Glomerular endothelial cell (primary cell): Measurements from ENCODE around the gene AGR3. TPM values are rescaled to one million over a fixed set of nuclear protein-coding genes. Genes with fewer than 3 reads are reported as not detected.
"Not testable (repeated sequence)": the region's sequence is repeated elsewhere in the genome, so short reads cannot be mapped to it uniquely, and the experiment has no call there.

Experiments used
- DNase-seq: peaks from one replicate; pipeline ENCODE4 v3.0.0-alpha.2; 2011; ENCODE audit warnings: low read depth, low spot score; ENCODE audit errors: extremely low read depth
- total RNA-seq: library from RNA; depleted of rRNA; stranded (reverse); fragments of >200 nt; gene quantifications from 2 replicates; pipeline ENCODE4 v1.2.3, GENCODE V29; 2015

Gene AGR3
- total RNA-seq, 1 donor from 2014 or later, result not detected

DNA sequence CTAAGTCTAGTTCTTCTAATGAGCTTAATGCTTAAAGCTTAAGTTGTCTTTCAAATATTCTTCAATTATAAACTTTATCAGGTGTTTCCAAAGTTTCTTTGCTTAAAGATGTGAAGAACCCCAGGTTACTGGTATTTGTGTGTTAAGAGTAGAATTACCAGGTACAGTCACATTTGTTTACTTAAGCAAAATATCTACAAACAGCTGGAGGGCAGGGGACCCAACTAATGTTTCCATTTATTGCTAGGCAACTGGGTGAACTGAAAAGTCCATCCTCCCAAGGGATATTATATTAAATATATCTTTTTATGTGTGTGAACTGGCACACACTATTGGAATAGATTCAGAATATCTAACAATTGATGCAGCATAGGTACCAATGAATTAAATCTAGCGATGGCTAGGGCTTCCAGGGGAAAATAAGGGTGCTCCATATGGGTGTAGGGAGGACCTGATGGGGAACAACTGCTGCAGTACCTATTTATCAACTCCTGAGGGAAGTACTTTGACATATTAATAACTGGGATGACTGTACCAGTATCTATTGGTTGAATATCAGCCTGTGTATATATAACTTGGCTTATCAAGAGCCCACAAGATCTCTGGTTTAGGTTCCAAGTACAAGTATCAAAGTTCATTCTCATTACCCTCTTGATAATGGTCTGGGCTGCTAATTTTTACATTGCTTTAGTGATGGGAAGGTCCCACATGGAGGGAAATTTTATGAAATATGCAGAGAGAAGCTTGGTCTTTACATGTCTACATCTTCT is 10.3 kb upstream of the AGR3 start:
- no peak for DNase-seq

DNA sequence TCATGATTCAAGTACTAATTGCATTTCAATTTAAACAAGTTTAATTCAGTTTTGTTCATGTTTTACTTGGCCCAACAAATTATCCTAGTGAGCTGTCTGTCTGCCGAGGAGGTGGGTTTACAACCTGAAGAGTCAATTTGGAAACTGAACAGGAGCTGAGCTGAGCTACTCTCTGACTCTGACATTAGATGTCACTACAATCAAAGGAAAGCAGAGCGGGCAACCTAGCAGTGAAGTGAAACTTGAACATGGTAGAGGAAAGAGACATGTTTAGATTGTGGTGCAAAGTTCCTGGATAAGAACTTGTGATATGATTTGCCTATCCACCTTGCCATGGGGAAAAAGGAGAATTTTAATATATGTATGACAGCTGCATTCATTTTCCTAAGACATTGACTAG is 9.6 kb upstream of the AGR3 start:
- peak; percentile 14 for DNase-seq

DNA sequence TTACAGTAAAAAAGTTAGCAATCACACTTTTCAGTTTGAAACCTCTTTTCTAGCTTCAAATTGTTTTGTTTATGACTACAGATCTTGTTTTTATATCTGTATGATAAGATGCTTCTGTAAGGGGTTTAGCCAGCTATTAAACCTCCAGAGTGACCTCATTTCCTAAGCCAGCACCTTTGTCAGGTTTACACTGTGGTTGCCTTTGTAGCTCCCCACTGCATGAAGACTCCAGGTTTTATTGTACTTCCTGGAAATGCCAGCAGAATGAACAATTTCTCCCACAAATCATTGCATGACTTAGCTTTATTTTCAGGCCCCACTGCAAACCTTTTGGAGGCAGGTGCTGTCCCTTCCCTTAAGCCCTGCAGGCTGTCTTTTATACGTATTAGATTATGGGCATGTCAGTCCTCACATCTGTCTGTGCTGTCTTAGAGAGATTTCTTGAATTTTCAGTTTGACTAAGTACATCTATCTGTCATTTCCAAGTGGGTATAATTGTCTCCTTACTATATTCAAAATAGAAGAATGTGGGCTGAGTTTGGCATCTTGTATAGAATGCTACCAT is 8.2 kb upstream of the AGR3 start:
- no peak for DNase-seq

DNA sequence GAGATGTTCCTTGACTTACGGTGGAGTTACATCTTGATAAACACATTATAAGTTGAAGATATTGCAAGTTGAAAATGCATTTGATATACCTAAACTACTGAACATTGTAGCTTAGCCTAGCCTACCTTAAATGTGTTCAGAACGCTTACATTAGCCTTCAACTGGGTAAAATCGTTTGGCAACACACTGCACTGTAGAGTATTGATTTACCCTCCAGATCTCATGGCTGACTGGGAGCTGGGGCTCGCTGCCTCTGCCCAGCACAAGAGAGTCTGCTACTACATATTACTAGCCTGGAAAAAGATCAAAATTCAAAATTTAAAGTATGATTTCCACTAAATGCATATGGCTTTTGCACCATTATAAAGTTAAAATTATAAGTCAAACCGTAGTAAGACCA is 7.5 kb upstream of the AGR3 start:
- DNase-seq, result no peak

DNA sequence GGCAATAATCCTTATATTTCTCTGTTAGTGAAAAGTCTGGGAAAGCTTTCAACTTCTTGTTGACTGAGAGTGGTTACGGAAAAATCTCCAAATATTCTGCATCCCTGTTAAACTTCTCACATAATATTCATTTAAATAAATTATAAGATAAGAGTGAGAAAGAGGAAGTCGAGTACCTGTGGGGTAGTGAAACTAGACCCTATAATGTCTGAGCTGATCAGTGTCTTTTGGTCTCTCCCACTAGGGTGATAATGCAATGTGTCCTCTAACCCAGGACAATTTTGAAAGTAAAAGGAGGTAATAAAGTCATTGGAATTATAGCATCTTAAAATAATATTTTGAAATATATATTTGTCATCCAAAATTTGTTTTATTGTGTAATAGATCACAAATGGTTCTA is 2.1 kb upstream of the AGR3 start:
- DNase-seq, result no peak

DNA sequence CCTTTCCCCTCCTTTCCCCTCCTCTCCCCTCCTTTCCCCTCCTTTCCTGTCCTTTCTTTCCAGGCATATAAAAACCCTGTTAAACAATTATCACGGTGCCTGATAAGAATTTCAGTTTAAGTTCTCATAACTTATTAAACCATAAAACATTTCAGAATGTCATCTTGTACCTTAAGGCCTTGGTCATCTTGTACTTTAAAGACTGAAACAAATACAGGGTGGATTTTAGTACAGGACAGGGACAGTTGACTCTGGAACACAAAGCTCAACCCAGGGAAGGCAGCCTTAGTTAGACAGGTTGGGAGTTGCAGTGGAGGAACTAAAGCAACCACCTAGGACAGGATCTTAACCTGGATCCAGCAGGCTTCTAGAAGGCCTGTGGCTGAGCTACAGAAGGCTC is 1.2 kb downstream of the AGR3 start:
- no peak for DNase-seq

DNA sequence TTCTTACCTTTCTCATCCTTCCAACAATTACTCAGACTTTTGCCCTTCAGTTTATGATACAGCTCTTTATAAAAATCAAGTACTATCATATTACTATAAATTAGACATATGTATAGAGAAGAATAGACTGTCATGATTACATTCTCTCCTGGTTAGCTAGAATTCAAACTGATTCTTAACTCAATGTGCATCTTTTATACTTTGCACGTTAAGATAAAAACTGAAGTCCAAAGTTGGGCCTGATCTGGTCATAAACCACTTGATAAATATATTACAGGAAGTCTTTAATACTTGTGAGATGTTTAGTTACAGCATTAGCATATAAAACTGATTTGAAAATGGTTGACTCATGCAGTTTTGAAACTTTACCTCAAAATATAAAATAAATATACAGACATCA is 2.6 kb downstream of the AGR3 start:
- DNase-seq, result no peak

DNA sequence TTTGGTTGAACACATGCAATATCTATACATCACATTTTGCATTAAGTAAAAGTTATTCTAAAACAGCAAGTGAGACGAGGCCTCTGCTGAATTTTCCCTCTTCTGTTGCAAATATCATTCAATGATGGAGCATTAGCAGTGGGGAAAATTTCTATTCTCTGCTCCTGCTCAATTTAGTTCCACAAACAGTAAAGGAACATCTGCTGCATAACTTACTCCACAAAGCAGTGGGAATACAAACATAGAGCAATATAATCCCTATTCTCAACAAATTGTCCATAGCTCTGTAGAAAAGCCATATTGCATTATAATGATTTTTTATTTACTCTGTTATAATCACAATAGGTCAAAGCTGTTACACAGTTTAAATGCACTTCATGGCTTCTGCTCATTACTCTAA is 5.9 kb downstream of the AGR3 start:
- no peak for DNase-seq

DNA sequence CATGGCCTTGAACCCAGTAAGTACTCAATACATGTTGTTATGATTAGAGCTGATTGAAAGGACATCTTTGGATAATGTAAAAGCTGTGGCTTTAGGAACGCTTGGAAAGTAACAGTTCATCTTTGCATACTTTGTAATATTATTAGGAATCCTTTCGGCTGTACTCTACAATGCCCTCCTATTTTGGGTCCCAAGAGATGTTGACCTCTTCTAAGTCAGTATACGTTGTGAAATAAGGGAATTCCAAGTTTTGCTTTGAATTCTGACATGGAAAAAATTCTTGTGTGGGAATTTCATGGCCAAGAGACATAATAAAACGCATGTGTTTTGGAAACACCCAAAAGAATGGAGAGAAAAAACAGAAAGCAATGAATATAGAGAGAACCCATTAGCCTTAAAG is 7.7 kb downstream of the AGR3 start:
- no peak for DNase-seq

DNA sequence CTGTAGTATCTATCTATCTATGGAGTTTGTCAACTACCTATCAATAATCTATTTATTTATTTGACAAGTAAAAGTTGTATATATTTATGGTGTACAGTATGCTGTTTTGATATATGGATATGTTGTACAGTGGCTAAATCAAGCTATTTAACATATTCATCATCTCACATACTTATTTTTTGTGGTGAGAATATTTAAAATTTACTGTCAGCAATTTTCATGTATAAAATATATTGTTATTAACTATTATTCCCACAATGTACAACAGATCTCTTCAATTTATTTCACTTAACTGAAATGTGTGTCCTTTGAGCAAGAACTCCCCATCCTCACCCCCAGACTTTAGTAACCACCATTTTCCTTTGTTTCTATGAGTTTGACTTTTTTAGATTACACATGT is 14.5 kb downstream of the AGR3 start:
- DNase-seq, result no peak

DNA sequence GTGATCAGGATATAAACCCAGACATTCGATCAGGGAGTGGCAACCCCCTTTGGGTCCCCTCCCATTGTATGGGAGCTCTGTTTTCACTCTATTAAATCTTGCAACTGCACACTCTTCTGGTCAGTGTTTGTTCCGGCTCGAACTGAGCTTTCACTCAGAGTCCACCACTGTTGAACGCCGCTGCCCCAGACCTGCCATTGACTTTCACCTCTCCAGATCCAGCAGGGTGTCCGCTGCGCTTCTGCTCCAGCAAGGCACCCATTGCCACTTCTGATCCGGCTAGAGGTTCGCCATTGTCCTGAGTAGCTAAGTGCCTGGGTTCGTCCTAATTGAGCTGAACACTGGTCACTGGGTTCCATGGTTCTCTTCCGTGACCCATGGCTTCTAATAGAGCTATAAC is 28.6 kb downstream of the AGR3 start:
- not testable (repeated sequence) for DNase-seq

DNA sequence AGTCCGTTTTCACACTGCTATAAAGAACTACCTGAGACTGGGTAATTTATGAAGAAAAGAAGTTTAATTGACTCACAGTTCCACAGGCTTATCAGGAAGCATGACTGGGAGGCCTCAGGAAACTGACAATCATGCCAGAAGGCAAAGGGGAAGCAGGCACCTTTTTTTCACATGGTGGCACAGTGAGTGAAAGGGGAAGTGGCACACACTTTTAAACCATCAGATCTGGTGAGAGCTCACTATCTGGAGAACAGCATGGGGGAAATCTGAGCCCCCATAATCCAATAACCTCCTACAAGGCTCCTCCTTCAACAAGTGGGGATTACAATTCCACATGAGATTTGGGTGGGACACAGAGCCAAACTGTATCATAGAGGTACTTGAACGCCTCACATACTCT is 30.0 kb downstream of the AGR3 start:
- DNase-seq, result no peak

DNA sequence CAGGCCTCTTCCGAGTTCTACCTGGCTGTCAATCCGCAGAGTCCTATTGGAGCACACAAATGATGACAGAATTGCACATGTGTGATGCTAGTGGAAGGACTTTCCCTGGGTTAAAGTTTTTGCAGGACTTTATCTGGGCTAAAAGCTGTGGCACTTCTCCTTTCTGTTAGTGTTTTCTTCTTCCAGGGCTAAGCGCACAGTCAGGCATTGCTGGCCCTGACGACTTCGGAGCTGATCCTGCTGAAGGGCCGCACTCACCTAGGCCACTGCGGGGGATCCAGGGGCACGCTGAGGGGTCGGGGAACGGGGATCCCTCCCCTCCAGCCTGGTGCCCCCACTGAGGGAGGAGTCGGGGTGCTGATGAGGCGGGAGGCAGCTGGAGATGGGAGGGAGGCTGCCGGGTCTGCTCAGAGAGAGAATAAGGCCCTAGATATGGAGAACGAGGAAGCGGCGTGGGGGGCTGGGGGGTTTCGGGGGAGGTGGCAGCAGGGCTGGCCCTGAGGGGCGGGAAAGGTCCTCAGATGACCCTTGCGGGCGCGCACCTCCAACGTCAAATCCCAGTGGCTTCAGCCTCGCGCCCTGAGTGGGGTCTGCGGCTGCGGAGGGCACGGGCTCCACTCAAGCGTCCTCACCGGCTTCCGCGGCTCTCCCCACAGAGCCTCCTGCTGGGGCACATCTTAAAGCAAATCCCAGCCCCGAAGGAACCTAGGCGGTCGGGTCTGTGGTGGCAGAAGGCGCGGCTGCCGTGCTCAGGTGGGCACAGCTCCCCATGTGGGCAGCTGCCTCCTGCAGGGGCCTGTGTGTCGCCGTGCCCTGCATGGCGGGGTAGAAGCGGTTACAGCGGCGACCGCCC is 30.9 kb downstream of the AGR3 start:
- DNase-seq, result no peak

DNA sequence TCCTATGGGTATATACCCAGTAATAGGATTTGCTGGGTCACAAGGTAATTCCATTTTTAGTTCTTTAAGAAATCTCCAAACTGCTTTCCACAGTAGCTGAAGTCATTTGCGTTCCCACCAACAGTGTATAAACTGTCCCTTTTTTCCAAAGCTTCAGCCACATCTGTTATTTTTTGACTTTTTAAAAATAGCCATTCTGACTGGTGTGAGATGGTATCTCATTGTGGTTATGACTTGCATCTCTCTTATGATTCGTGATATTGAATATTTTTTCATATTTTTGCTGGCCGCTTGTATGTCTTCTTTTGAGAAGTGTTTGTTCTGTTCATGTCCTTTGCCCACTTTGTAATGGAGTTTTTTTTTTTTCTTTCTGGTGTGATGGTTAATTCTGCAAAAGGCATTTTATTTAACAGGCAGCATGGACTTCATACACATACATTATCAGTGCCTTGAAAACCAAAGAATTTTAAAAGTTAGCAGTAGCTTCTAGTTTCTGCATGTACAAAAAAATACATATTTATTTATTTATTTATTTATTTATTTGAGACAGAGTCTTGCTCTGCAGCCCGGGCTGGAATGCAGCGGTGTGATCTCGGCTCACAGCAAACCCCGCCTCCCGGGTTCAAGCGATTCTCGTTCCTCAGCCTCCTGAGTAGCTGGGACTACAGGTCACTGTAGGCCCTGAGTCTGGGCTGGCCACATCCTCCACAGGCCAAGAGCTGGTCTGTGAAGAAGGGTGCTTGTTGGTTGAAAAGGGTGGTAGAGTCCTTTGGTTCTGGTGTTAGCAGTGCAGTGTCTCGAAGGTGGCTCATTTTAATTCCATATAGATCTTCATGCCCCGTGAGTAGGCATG is 32.3 kb downstream of the AGR3 start:
- no peak for DNase-seq

DNA sequence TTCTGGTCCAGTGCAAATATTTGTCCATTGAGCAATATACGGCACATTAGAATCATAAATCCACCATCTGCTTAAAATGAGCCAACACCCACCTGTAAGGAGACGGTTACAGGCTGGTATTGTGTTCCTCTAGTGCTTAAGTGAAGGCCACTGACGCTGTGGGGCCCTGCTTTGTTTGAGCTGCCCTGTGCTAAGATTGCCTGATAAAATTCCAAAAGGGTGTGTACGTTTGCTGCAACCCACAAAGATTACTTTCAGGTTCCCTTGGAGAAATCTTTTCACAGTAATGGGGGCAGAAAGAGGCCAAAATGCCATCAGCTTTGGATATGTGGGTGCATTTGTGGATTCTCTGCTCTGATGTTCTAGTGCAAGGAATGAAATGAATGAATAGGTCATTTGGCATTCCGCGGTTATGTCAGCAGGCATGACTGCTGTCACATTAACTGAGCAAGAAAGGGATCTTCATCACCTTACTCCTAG is 34.4 kb downstream of the AGR3 start:
- DNase-seq, result no peak

DNA sequence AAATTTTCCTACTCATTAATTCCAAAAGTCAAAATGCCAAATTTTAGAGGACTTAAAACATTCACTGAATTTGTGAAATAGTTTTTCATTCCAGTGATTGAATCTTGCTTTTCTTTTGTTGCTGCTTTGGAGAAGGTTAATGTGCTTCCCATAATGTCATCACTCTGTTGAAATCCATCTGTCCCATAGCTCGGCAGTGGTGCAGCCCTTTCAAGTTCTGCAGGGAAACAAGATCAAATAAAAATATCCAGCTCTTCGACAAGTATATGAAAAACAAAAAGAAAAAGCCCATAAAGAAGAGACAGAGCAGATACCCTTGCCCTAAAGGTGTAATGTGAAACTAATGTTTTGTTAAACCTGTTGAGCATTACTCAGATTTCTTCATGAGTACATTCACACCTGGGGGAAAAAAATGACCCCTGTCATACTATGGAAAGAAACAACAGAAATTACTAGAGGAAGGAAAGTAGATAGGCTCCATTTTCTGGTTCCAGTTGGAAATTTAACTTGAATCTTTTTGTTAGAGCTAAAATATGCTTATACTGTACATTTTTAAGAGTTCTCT is 35.1 kb downstream of the AGR3 start:
- DNase-seq, result no peak

DNA sequence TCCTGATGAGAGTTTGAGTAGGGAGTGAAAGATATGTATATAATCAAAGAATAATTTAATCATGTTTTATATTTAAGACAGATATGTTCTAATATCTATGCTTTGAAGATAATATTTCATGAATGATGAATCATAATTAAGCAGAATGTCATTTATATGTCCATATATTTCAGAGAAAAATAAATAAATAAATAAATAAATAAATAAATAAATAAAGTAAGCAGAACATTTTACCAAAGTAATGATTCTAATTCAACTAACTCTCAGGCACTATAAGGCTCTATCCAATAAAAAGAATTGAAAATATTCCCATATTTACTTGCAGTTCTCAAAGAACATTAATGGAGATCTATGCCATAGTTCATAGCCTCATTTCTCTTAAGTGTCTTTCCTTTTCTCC is 36.0 kb downstream of the AGR3 start:
- no peak for DNase-seq

DNA sequence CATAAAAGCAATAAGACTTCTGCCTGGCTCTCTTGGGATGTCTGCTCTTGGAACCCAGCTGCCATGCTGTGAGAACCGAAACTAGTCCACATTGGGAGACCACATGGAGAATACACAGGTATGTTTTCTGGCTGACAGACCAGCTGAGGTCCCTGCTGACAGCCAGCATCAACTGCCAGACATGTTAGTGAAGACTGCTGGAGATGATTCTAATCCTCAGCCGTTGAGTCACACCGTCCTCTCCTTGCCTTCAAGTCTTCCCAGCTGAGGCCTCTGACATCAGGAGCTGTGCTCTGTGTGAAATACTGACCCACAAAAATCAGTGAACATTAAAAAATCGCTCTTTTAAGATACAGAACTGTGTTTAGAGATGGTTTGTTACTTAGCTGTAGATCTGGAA is 40.1 kb downstream of the AGR3 start:
- DNase-seq, result no peak

DNA sequence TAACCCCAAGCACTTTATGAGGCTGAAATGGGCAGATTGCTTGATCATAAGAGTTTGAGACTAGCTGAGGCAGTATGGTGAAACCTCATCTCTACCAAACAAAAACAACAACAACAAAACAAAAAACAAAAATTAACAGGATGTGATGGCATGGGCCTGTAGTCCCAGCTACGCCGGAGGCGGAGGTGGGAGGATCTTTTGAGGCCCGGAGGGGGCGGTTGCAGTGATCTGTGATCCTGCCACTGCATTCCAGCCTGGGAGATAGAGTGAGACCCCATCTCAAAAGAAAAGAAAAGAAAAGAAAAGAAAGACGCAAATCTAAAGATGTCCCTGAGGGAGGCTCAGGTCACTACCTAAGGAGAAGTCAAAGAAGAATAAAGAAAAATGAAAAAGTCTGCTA is 41.7 kb downstream of the AGR3 start:
- no peak for DNase-seq

DNA sequence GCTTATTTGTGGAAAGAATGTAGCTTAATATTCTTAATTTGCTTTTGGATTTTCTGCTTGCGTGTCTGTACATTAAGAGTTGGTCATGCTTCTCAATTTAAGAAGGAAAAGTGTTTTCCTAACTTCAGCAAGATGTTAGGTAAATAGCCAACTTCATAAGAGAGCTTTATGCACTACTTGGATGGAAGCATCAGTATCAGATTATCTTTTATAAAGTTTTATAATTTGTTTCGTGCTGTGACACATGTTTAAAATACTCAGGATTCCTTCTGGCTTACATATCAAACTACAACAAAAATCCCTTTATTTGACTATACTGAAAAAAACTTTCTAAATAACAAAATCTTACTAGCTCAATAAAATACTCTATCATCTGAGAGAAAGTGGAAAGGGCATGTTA is 42.1 kb downstream of the AGR3 start:
- DNase-seq, result no peak

DNA sequence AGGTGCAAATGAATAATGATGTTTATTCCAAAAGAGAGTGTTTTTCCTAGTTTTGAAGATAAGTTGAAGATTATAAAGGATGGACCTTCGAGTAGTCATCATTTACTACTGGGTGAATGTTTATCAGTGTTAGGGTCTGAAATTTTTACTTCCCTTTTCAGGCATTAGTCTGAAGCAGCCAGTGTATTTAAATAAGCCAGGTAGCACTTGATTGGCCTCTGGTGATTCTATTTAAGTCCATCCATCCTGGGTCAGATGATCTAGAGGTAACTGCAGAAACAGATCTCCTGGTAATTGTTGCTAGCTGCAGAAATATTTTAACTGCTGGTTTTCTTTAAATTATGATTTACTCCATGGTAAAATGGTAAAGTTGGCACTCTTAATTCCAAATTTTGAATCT is 42.9 kb downstream of the AGR3 start:
- no peak for DNase-seq
